HEK293 (cell line): ENCODE results near the gene MGST2.

ENCODE experiments used
- CTCF ChIA-PET: fragments of 350-600 bp; formaldehyde crosslinking; extraction: SDS; loops from one replicate; lab custom pipeline; 2021; ENCODE audit warnings: antibody characterized with exemption; lab: Yijun Ruan, JAX
- POLR2A ChIA-PET: fragments of 300-600 bp; formaldehyde crosslinking; extraction: SDS; loops from one replicate; lab custom pipeline; 2020; ENCODE audit warnings: antibody characterized with exemption, inconsistent platforms; lab: Yijun Ruan, JAX
- H3K27ac ChIP-seq: fragments of 200-500 bp; sonication (Bioruptor generic); 2 replicates; pipeline ENCODE4 v1.5.1; 2014; ENCODE audit warnings: low read depth, low read length, control low read depth, inconsistent platforms; ENCODE audit errors: extremely low read depth
- H3K36me3 ChIP-seq, 2 experiments: fragments of 200-500 bp in 1 of 2; sonication (Bioruptor generic) in 1 of 2; 1 replicate in 1 of 2; 2 replicates in 1 of 2; pipeline ENCODE4 v1.5.1; 2014 to 2017; ENCODE audit warnings: inconsistent platforms in 2 of 2, low read length in 2 of 2; ENCODE audit not compliant: control insufficient read depth in 2 of 2, insufficient read depth in 1 of 2
- H3K4me1 ChIP-seq: fragments of 200-500 bp; sonication (Bioruptor generic); 2 replicates; pipeline ENCODE4 v1.5.1; 2014; ENCODE audit warnings: mild to moderate bottlenecking, low read length, inconsistent platforms; ENCODE audit not compliant: control insufficient read depth, insufficient read depth
- H3K4me3 ChIP-seq: 2 replicates; pipeline ENCODE4 v1.5.1; 2011; ENCODE audit warnings: low read depth, mild to moderate bottlenecking, control low read depth, low read length, moderate library complexity
- H3K9me3 ChIP-seq: fragments of 200-500 bp; sonication (Bioruptor generic); 2 replicates; pipeline ENCODE4 v1.5.1; 2014; ENCODE audit warnings: low read depth, low read length, inconsistent platforms; ENCODE audit not compliant: control insufficient read depth, insufficient read depth
- CTCF ChIP-seq: fragments of 450-650 bp; formaldehyde crosslinking; IDR thresholded peaks from 2 replicates; pipeline ENCODE4 v1.5.1; 2016; ENCODE audit warnings: missing biosample characterization, missing genetic modification characterization
- FEZF1 ChIP-seq: fragments of 450-650 bp; formaldehyde crosslinking; IDR thresholded peaks from 2 replicates; pipeline ENCODE4 v1.5.1; 2016; ENCODE audit warnings: missing biosample characterization, missing genetic modification characterization
- KLF16 ChIP-seq: fragments of 450-650 bp; formaldehyde crosslinking; IDR thresholded peaks from 2 replicates; pipeline ENCODE4 v1.5.1; 2017; ENCODE audit warnings: missing biosample characterization, missing genetic modification characterization
- KLF8 ChIP-seq: fragments of 450-650 bp; formaldehyde crosslinking; IDR thresholded peaks from 2 replicates; pipeline ENCODE4 v1.5.1; 2016; ENCODE audit warnings: missing biosample characterization, missing genetic modification characterization
- KLF9 ChIP-seq: fragments of 450-650 bp; formaldehyde crosslinking; IDR thresholded peaks from 2 replicates; pipeline ENCODE4 v1.5.1; 2016; ENCODE audit warnings: missing biosample characterization, missing genetic modification characterization, low read depth
- PATZ1 ChIP-seq: fragments of 450-650 bp; formaldehyde crosslinking; IDR thresholded peaks from 2 replicates; pipeline ENCODE4 v1.5.1; 2016; ENCODE audit warnings: missing biosample characterization, missing genetic modification characterization
- SCRT1 ChIP-seq: fragments of 450-650 bp; formaldehyde crosslinking; IDR thresholded peaks from 2 replicates; pipeline ENCODE4 v1.5.1; 2016; ENCODE audit warnings: missing biosample characterization, missing genetic modification characterization, borderline replicate concordance
- SETDB1 ChIP-seq: IDR thresholded peaks from one replicate; pipeline ENCODE4 v1.6.1; 2017; ENCODE audit warnings: mild to moderate bottlenecking, low read length, moderate library complexity, mixed read lengths; ENCODE audit not compliant: insufficient read length
- TRIM28 ChIP-seq: IDR thresholded peaks from 2 replicates; pipeline ENCODE4 v1.6.1; 2011; ENCODE audit warnings: low read length, control low read depth, borderline replicate concordance
- ZBTB17 ChIP-seq: fragments of 450-650 bp; formaldehyde crosslinking; IDR thresholded peaks from 2 replicates; pipeline ENCODE4 v1.5.1; 2016; ENCODE audit warnings: missing biosample characterization, missing genetic modification characterization
- ZBTB21 ChIP-seq: fragments of 450-650 bp; formaldehyde crosslinking; IDR thresholded peaks from 2 replicates; pipeline ENCODE4 v1.5.1; 2017; ENCODE audit warnings: missing biosample characterization, missing genetic modification characterization
- ZBTB44 ChIP-seq: fragments of 450-650 bp; IDR thresholded peaks from 2 replicates; pipeline ENCODE4 v1.5.1; 2018; ENCODE audit warnings: missing biosample characterization, mild to moderate bottlenecking, missing genetic modification characterization
- ZEB2 ChIP-seq: fragments of 450-650 bp; formaldehyde crosslinking; IDR thresholded peaks from 2 replicates; pipeline ENCODE4 v1.5.1; 2016; ENCODE audit warnings: missing biosample characterization, missing genetic modification characterization
- ZFP37 ChIP-seq: fragments of 450-650 bp; formaldehyde crosslinking; IDR thresholded peaks from 2 replicates; pipeline ENCODE4 v1.5.1; 2016; ENCODE audit warnings: missing biosample characterization, missing genetic modification characterization
- ZNF112 ChIP-seq: fragments of 450-650 bp; formaldehyde crosslinking; IDR thresholded peaks from 2 replicates; pipeline ENCODE4 v1.5.0; 2017; ENCODE audit warnings: missing biosample characterization, missing genetic modification characterization
- ZNF223 ChIP-seq: fragments of 450-650 bp; formaldehyde crosslinking; IDR thresholded peaks from 2 replicates; pipeline ENCODE4 v1.5.1; 2016; ENCODE audit warnings: missing biosample characterization, missing genetic modification characterization
- ZNF350 ChIP-seq: fragments of 450-650 bp; formaldehyde crosslinking; IDR thresholded peaks from 2 replicates; pipeline ENCODE4 v1.5.0; 2017; ENCODE audit warnings: missing biosample characterization, mild to moderate bottlenecking, missing genetic modification characterization
- ZNF354C ChIP-seq: fragments of 450-650 bp; formaldehyde crosslinking; IDR thresholded peaks from 2 replicates; pipeline ENCODE4 v1.5.1; 2016; ENCODE audit warnings: missing biosample characterization, missing genetic modification characterization, low read depth, borderline replicate concordance
- ZNF423 ChIP-seq: fragments of 450-650 bp; formaldehyde crosslinking; IDR thresholded peaks from 2 replicates; pipeline ENCODE4 v1.5.1; 2016; ENCODE audit warnings: missing biosample characterization, missing genetic modification characterization
- ZNF530 ChIP-seq: fragments of 450-650 bp; formaldehyde crosslinking; IDR thresholded peaks from 2 replicates; pipeline ENCODE4 v1.5.1; 2016; ENCODE audit warnings: low read depth, missing biosample characterization, missing genetic modification characterization
- ZNF555 ChIP-seq: fragments of 450-650 bp; formaldehyde crosslinking; conservative IDR thresholded peaks from 2 replicates; pipeline ENCODE4 v1.5.1; 2017; ENCODE audit warnings: missing biosample characterization, mild to moderate bottlenecking, missing genetic modification characterization, inconsistent platforms
- ZNF561 ChIP-seq: fragments of 450-650 bp; IDR thresholded peaks from 2 replicates; pipeline ENCODE4 v1.5.1; 2018; ENCODE audit warnings: missing biosample characterization, missing genetic modification characterization, borderline replicate concordance
- ZSCAN16 ChIP-seq: fragments of 450-650 bp; formaldehyde crosslinking; IDR thresholded peaks from 2 replicates; pipeline ENCODE4 v1.5.1; 2016; ENCODE audit warnings: missing biosample characterization, missing genetic modification characterization
- ZSCAN23 ChIP-seq: fragments of 450-650 bp; formaldehyde crosslinking; IDR thresholded peaks from 2 replicates; pipeline ENCODE4 v1.5.1; 2016; ENCODE audit warnings: missing biosample characterization, missing genetic modification characterization
- TF ChIP-seq, protein P1 (sequence below): fragments of 450-650 bp; formaldehyde crosslinking; optimal IDR thresholded peaks from 2 replicates; pipeline ENCODE3; 2016; ENCODE audit warnings: missing biosample characterization, mild to moderate bottlenecking, missing genetic modification characterization
- TF ChIP-seq, protein P2 (sequence below): fragments of 450-650 bp; formaldehyde crosslinking; IDR thresholded peaks from 2 replicates; pipeline ENCODE4 v1.5.1; 2016; ENCODE audit warnings: missing biosample characterization, missing genetic modification characterization

The MGST2 gene

GRCh38 chr4:139740121-139740520 is 74.5 kb downstream of the MGST2 start:
- ChIA-PET POLR2A (no interaction called here), CTCF (interaction anchor here (1.2 kb wide), 1 partner anchor 18 kb away, joined by 4 read pairs; no protein-coding TSS in a partner anchor)
- H3K36me3 ChIP-seq, result no peaks in the 10 kb centered on the region
- H3K4me3 ChIP-seq, result no peak overlapping the region
- H3K27ac ChIP-seq, result peak overlapping the region; percentile 17; the same call in 1 of the 2 replicates
- TF ChIP-seq SETDB1 (no peak), FEZF1 (peak; percentile 85), ZNF423 (tag by site-specific recombination) (no peak), ZSCAN23 (tag by site-specific recombination) (no peak), ZNF555 (tag by site-specific recombination) (no peak), ZNF112 (tag by site-specific recombination) (no peak), CTCF (no peak), ZFP37 (no peak), ZBTB17 (no peak), TRIM28 (no peak), ZSCAN16 (tag by site-specific recombination) (no peak), ZNF223 (0 out of 2 replicates have a peak, but pooled peaks have one; percentile 29), ZNF530 (tag by site-specific recombination) (no peak), KLF16 (no peak)
- TF ChIP-seq, protein P1, sequence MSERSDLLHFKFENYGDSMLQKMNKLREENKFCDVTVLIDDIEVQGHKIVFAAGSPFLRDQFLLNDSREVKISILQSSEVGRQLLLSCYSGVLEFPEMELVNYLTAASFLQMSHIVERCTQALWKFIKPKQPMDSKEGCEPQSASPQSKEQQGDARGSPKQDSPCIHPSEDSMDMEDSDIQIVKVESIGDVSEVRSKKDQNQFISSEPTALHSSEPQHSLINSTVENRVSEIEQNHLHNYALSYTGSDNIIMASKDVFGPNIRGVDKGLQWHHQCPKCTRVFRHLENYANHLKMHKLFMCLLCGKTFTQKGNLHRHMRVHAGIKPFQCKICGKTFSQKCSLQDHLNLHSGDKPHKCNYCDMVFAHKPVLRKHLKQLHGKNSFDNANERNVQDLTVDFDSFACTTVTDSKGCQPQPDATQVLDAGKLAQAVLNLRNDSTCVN, result no peak
- H3K4me1 ChIP-seq, result 0 out of 2 replicates have a peak, but pooled peaks cover 2% of the 10 kb centered on the region
- H3K9me3 ChIP-seq, result no peaks in the 10 kb centered on the region

GRCh38 chr4:139740531-139741041 is 75.0 kb downstream of the MGST2 start:
- Histone ChIP-seq H3K9me3 (no peaks in the 10 kb centered on the region), H3K36me3 (no peaks in the 10 kb centered on the region), H3K4me1 (0 out of 2 replicates have a peak, but pooled peaks cover 2% of the 10 kb centered on the region), H3K27ac (no peak overlapping the region), H3K4me3 (no peak overlapping the region)
- POLR2A ChIA-PET, result no interaction called here
- CTCF ChIA-PET, result interaction anchor here (0.6 to 1.2 kb wide), 2 partner anchors 18 to 84 kb away, joined by 3 to 4 read pairs; no protein-coding TSS in a partner anchor
- TF ChIP-seq KLF9 (tag by site-specific recombination) (no peak), KLF8 (tag by site-specific recombination) (peak; percentile 46; the same call in 1 of the 2 replicates), ZEB2 (peak; percentile 64; the same call in 1 of the 2 replicates), ZNF350 (tag by site-specific recombination) (no peak), ZNF354C (tag by site-specific recombination) (no peak), ZSCAN23 (tag by site-specific recombination) (no peak), PATZ1 (peak; percentile 42; the same call in 1 of the 2 replicates), ZBTB44 (tag by site-specific recombination) (peak; percentile 62; the same call in 1 of the 2 replicates), ZNF561 (peak; percentile 71; the same call in 1 of the 2 replicates), ZBTB21 (tag by site-specific recombination) (peak; percentile 82), SCRT1 (tag by site-specific recombination) (no peak)
- TF ChIP-seq, protein P2, sequence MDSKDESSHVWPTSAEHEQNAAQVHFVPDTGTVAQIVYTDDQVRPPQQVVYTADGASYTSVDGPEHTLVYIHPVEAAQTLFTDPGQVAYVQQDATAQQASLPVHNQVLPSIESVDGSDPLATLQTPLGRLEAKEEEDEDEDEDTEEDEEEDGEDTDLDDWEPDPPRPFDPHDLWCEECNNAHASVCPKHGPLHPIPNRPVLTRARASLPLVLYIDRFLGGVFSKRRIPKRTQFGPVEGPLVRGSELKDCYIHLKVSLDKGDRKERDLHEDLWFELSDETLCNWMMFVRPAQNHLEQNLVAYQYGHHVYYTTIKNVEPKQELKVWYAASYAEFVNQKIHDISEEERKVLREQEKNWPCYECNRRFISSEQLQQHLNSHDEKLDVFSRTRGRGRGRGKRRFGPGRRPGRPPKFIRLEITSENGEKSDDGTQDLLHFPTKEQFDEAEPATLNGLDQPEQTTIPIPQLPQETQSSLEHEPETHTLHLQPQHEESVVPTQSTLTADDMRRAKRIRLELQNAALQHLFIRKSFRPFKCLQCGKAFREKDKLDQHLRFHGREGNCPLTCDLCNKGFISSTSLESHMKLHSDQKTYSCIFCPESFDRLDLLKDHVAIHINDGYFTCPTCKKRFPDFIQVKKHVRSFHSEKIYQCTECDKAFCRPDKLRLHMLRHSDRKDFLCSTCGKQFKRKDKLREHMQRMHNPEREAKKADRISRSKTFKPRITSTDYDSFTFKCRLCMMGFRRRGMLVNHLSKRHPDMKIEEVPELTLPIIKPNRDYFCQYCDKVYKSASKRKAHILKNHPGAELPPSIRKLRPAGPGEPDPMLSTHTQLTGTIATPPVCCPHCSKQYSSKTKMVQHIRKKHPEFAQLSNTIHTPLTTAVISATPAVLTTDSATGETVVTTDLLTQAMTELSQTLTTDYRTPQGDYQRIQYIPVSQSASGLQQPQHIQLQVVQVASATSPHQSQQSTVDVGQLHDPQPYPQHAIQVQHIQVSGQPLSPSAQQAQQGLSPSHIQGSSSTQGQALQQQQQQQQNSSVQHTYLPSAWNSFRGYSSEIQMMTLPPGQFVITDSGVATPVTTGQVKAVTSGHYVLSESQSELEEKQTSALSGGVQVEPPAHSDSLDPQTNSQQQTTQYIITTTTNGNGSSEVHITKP (tag by site-specific recombination), result peak; percentile 71
